ENCODE results near the gene HDAC4.
A peak's percentile ranks its signal among the peaks of the same experiment; 100 is the strongest.

The HDAC4 gene

GRCh38 chr2:239429473-239430350 is 28.9 kb upstream of the HDAC4 start:
- DNase-seq (ENCODE audit: extremely low read depth in 1 of 2, low read depth in 1 of 2): no peak

- DNase-seq (ENCODE audit: extremely low read depth in 1 of 2, low read depth in 1 of 2): no peak
Measured at GRCh38 chr2:239425631-239426030, 24.8 kb upstream of the HDAC4 start.

GRCh38 chr2:239424337-239425045 is 23.7 kb upstream of the HDAC4 start:
- no peak for DNase-seq (ENCODE audit: extremely low read depth in 1 of 2, low read depth in 1 of 2)

GRCh38 chr2:239423551-239423950 is 22.7 kb upstream of the HDAC4 start:
- DNase-seq (ENCODE audit: extremely low read depth in 1 of 2, low read depth in 1 of 2): no peak

GRCh38 chr2:239421851-239422250 is 21.0 kb upstream of the HDAC4 start:
- no peak for DNase-seq (ENCODE audit: extremely low read depth in 1 of 2, low read depth in 1 of 2)

- DNase-seq (ENCODE audit: extremely low read depth in 1 of 2, low read depth in 1 of 2): no peak
Measured at GRCh38 chr2:239420082-239420481, 19.3 kb upstream of the HDAC4 start.

GRCh38 chr2:239418918-239419317 is 18.1 kb upstream of the HDAC4 start:
- DNase-seq (ENCODE audit: extremely low read depth in 1 of 2, low read depth in 1 of 2): no peak

- DNase-seq (ENCODE audit: extremely low read depth in 1 of 2, low read depth in 1 of 2): no peak
Measured at GRCh38 chr2:239412905-239413603, 12.2 kb upstream of the HDAC4 start.

- no peak for DNase-seq (ENCODE audit: extremely low read depth in 1 of 2, low read depth in 1 of 2)
Measured at GRCh38 chr2:239411549-239412319, 10.9 kb upstream of the HDAC4 start.

GRCh38 chr2:239411117-239411516 is 10.3 kb upstream of the HDAC4 start:
- no peak for DNase-seq (ENCODE audit: extremely low read depth in 1 of 2, low read depth in 1 of 2)

GRCh38 chr2:239409976-239410375 is 9.2 kb upstream of the HDAC4 start:
- no peak for DNase-seq (ENCODE audit: extremely low read depth in 1 of 2, low read depth in 1 of 2)

- DNase-seq (ENCODE audit: extremely low read depth in 1 of 2, low read depth in 1 of 2): no peak
Measured at GRCh38 chr2:239407112-239407511, 6.3 kb upstream of the HDAC4 start.

GRCh38 chr2:239406316-239406995 is 5.6 kb upstream of the HDAC4 start:
- no peak for DNase-seq (ENCODE audit: extremely low read depth in 1 of 2, low read depth in 1 of 2)

GRCh38 chr2:239405071-239405470 is 4.3 kb upstream of the HDAC4 start:
- DNase-seq (ENCODE audit: extremely low read depth in 1 of 2, low read depth in 1 of 2): no peak

- no peak for DNase-seq (ENCODE audit: extremely low read depth in 1 of 2, low read depth in 1 of 2)
Measured at GRCh38 chr2:239402666-239403065, 1.8 kb upstream of the HDAC4 start.

- no peak for DNase-seq (ENCODE audit: extremely low read depth in 1 of 2, low read depth in 1 of 2)
Measured at GRCh38 chr2:239401881-239402233, 1.0 kb upstream of the HDAC4 start.

- DNase-seq (ENCODE audit: extremely low read depth in 1 of 2, low read depth in 1 of 2): peak; percentile 97 to 98
Measured at GRCh38 chr2:239401067-239401880, 454 bp upstream of the HDAC4 start.

GRCh38 chr2:239399921-239400595 is 762 bp downstream of the HDAC4 start:
- no peak for DNase-seq (ENCODE audit: extremely low read depth in 1 of 2, low read depth in 1 of 2)

GRCh38 chr2:239399433-239399920 is 1.3 kb downstream of the HDAC4 start:
- DNase-seq (ENCODE audit: extremely low read depth in 1 of 2, low read depth in 1 of 2): no peak

Data from activated CD8-positive, alpha-beta memory T cell treated with anti-CD3 and anti-CD28 coated beads for 1 hour (primary cell).